HG02610 (cell line): ENCODE results near the gene ACSBG1.
"Not testable (repeated sequence)": the region's sequence is repeated elsewhere in the genome, so short reads cannot be mapped to it uniquely, and the experiment has no call there.

Experiments
- ATAC-seq: cut with Tn5 transposase; IDR thresholded peaks from one replicate; pipeline ENCODE4 v1.9.1; 2021; ENCODE audit warnings: mild to moderate bottlenecking, moderate library complexity; ENCODE audit not compliant: unreplicated experiment

Gene ACSBG1

DNA sequence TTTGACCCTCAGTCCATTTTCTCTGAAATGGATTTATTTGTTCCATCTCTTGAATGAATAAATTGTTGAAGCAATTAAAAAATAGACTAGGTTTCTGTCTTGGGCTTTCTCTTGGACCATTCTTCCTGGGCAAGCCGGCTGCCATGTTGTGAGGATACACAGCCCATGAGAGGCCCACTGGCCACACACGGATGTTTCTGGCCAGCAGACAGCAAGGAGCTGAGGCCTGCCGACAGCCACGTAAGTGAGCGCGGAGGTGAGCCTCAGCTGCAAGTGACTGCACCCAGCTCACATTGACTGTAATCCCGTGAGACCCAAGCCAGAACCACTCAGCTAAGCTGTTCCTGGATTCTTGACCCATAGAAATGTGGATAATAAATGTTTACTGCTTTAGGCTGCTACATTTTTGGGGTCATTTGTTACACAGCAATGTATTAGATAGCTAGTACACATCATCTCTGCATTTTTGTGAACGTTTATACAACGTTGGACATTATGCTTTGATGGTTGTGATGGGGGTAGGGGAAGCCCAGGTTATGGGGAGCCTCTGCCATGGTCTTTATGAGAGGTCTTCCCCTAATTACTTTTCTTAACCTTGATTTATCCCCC, 62.4 kb downstream of the ACSBG1 start:
- no peak for ATAC-seq

GRCh38 chr15:78170848-78171773, 63.3 kb downstream of the ACSBG1 start:
- peak; percentile 61 for ATAC-seq

DNA sequence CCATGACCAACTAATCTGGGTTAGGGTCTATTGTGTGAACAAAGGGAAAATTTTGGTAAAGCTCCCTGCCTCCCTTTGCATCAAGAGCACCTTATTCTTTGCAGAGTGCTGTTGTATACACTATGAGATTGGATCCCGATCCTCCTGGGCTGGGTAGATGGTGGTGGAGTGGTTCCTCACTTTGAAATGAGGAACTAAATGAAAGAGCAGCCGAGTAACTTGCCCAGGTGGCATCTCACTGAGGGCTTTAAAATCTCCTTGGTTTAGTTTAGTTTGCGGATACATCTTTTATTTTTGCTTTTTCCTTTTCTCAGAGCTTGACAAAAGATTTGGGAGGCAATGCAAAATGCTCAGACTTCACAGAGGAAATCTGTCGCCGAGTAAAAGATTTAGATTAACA, 65.8 kb downstream of the ACSBG1 start:
- ATAC-seq, result no peak

GRCh38 chr15:78167227-78167888, 67.0 kb downstream of the ACSBG1 start:
- peak; percentile 78 for ATAC-seq

DNA sequence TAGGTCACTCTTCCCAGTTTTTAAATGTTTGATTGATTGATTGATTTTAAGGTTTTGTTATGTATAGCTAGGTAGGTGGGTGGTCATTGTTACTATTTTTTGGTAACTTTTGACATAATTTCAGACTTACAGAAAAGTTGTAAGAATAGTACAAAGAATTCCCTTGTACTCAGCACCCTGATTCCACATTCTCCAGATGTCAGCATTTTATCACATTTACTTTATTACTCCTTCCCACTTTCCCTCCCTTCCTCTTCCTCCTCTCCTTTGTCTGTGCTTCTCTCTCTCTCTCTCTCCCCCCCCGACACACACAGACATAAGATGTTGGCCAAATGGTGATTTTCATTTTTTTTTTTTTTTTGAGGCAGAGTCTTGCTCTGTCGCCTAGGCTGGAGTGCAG, 70.4 kb downstream of the ACSBG1 start:
- ATAC-seq, result no peak

GRCh38 chr15:78162038-78162437, 72.3 kb downstream of the ACSBG1 start:
- no peak for ATAC-seq

GRCh38 chr15:78159395-78159794, 75.0 kb downstream of the ACSBG1 start:
- no peak for ATAC-seq

GRCh38 chr15:78157203-78157602, 77.2 kb downstream of the ACSBG1 start:
- ATAC-seq, result no peak

DNA sequence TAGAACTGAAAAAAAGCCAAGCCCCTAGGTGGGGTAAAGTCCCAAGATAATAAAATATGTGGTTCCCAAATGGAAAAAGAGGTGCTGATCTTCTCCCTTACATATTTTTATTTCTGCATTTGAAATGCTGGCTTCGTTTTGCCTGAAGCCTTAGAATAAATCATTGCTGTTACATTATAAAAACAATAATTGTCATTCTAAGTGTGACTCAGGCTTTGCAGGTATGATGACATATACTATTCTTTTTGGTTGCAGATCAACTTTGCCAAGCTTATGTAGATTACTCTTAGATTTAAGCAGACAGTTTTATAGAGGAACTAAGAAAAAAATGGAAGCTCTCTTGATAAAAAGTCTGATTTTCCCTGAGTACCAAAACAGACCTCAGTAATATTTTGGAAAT, 77.7 kb downstream of the ACSBG1 start:
- ATAC-seq, result no peak

- ATAC-seq, result no peak
Observed at GRCh38 chr15:78155355-78155939, 78.9 kb downstream of the ACSBG1 start.

GRCh38 chr15:78154955-78155354, 79.4 kb downstream of the ACSBG1 start:
- ATAC-seq, result no peak

DNA sequence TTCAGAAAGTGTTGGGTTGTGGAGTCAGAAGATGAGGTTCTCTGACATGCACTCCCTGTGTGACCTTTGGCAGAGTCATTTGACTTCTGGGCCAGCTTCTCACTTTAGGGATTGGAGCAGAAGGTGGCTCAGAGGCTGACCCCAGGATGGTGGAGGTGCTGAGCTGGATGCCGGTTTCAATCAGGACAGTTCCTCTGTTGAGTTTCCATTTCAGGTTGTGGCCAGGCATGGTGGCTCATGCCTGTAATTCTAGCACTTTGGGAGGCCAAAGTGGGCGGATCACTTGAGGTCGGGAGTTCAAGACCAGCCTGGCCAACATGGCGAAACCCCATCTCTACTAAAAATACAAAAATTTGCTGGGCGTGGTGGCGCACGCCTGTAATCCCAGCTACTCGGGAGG, 83.3 kb downstream of the ACSBG1 start:
- not testable (repeated sequence) for ATAC-seq

- ATAC-seq, result no peak
Observed at GRCh38 chr15:78149805-78150751, 84.3 kb downstream of the ACSBG1 start.

DNA sequence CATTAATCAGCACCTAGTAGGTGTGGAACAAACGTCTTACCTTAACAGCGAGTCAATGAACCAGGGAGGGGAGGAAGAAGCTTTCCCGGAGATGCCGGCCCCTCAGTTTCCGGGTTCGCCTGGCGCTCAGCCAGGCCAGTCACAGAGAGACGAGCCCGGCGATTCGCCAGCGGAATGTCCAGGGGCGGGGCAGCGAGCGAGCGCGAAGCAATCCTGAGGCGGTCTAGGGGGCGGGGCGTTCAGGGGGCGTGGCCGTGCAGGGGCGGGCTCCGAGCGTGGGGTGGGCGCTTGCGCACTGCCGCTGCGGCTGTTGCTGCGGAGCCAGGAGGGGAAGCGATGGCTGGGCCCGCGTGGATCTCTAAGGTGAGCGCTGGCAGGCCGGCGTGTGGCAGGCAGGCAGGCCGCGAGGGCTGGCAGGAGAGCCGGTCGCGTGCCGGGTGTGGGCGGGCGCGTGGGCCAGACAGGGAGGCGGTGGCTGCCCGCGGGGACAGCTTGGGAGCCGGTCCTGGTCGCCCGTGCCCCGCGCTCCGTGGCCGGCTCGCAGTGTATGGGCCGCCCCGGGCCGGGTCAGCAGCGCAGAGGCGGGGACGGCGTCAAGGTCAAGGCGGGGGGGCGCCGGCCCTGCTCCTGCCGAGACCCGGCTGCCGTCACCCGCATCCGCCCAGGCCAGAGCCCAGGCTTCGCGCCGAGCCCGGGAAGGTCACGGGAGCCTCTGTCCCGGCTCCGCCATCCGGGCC, 85.1 kb downstream of the ACSBG1 start, which contains the start of gene IDH3A:
TSS of gene IDH3A (plus strand) at position 295 of the 737 bp plus-strand sequence. CDS start at position 337, 42 bp downstream.
- ATAC-seq, result peak; percentile 83

DNA sequence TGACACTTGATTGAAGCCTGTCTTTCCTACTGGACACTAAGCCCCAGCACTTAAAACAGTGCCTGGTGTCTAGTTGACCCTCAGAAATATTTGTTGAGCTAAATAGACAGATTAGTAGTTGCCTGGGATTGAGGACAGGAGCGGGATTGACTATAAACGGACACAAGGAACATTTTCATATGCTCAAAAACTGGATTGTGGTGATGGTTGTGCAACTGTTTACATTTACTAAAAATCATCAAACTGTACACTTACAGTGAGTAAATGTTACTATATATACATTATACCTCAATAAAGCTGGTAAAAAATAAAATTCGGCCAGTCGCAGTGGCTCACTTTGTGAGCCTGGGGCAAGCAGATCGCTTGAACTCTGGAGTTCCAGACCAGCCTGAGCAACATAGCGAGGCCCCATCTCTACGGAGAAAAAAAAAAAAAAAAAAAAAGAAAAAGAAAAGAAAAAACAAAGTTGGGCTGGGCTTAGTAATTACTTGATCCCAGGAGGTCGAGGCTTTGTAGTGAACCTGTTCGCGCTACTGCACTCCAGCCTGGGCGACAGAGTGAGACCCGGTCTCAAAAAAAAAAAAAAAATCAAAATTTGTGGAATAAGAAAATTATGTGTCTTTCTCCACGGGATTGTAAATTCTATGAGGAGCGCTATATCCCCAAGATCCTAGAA, 85.8 kb downstream of the ACSBG1 start:
- no peak for ATAC-seq

DNA sequence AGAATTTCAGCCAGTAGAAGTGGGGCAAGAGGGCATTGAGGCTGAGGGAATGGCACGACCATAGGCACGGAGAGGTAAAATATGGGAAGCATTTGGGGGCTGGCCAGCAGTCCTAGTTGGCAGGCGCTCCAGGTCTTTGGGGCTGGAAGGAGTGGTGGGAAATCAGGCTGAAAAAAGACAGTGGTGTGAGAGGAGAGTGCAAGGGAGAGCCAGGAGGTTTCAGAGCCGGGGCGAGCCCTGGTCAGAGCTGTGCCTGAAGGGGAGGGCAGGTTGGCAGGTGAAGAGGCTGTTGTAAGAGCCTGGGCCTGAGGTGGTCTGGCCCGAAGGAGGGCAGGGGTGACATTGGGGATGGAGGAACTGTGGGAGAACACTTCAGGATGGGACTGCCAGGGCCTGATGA, 86.8 kb downstream of the ACSBG1 start:
- ATAC-seq, result no peak

DNA sequence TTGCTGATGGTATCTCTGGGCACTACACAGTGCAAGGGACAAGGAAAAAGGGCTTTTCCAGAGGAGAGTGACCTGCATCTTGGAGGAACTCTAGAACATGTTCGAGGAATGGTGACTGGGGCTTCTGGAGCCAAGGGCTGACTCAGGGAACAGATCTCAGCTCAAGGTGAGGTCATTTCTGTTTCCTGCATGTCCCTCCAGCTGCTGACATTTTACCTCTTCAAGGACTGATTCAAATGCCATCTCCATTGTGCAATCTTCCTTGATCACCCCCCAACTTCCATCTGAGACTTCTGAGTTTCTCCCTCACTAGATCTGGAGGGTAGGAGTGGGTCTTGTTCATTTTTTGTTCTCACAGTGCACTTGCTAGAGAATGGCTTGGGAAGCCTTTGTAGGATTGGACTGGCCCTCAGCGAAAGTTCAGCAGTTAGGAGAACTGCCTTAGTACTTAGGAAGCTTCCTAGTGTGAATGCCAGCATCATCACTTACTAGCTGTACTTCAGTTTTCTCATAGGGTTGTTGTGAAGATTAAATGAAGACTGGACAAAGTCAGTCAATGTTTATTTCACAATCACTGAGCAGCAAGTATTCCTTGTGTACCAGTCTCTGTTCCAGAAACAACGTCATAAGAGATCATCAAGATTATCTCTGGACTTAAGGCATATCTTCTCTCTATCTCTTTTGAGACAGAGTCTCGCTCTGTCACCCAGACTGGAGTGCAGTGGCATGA, 87.8 kb downstream of the ACSBG1 start:
- no peak for ATAC-seq

DNA sequence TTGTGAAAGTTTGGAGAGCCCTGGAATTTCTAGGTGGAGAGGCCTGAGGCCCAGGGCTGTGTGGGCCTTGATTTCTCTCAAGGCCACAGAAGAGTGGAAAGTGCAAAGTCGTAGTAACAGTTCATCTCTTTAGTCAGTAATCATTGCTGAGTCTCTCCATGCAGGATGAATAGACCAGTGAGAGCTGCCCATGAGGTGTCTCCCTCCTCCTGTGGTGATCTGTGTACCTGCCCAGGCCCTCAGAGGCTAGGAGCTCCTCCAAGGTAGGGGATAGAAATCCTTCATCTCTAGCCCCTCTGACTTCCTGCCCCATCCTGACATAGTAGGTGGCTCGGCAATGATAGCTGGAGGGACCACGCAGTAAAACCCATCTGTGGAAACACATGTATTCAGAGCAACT, 92.0 kb downstream of the ACSBG1 start:
- no peak for ATAC-seq
